GM15510 (cell line): ENCODE results near the gene FBXO28.

ENCODE experiments used
- POLR2A ChIP-seq: IDR thresholded peaks from 3 replicates; pipeline ENCODE4 v1.6.1; 2011; ENCODE audit warnings: borderline replicate concordance; ENCODE audit not compliant: insufficient read length; ENCODE audit errors: extremely low read depth

The FBXO28 gene

DNA sequence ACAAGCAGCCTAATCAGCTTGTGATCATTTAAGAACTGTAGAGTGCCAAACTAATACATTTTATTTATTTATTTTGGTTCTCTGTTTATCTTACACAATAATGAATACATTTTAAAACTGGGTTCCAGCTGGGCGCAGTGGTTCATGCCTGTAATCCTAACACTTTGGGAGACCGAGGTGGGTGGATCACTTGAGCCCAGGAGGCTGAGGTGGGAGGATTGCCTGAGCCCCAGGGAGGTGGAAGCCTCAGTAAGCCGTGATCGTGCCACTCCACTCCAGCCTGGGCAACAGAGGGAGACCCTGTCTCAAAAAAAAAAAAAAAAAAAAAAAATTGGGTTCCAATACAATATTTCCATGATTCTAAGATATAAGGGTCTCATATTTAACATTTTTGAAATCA is 9.2 kb downstream of the FBXO28 start:
- TF ChIP-seq POLR2A, result no peak

- TF ChIP-seq POLR2A, result no peak
Measured at GRCh38 chr1:224124220-224124619, 10.3 kb downstream of the FBXO28 start.

- no peak for TF ChIP-seq POLR2A
Measured at GRCh38 chr1:224127925-224128819, 14.3 kb downstream of the FBXO28 start.

DNA sequence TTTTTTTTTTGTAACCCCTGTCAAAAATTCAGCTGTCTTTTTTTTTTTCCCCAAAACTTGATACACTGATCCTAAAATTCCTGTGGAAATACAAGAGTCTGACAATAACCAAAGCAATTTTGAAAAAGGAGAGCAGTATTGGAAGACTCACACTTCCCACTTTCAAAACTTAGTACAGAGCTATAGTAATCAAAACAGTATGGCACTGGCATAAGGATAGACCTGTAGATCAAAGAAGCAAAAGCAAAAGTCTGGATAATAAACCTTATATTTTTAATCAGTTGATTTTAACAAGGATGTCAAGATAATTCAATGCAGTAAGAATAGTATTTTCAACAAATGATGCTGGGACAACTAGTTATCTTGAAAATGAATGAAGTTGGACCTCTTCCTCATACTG is 17.3 kb downstream of the FBXO28 start:
- TF ChIP-seq POLR2A, result no peak

GRCh38 chr1:224132901-224133300 is 19.0 kb downstream of the FBXO28 start:
- no peak for TF ChIP-seq POLR2A

GRCh38 chr1:224133741-224134299 is 19.9 kb downstream of the FBXO28 start:
- no peak for TF ChIP-seq POLR2A

GRCh38 chr1:224137518-224137917 is 23.6 kb downstream of the FBXO28 start:
- TF ChIP-seq POLR2A, result no peak

DNA sequence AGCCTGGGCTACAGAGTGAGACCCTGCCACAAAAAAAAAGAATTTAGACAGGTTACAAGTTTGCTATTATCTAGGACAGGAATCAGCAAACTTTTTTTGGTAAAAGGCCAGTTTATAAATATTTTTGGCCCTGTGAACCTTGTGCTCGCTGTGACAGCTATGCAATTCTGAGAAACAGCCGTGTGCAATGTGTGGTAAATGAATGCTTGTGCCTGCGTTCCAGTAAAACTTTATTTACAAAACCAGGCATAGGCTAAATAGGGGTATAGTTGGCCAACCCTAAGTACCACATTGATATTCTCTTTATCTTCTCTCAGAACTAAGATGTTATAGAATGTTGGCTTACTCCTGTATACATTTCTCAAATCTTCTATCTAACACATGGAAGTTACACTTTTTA is 24.3 kb downstream of the FBXO28 start:
- TF ChIP-seq POLR2A, result no peak

GRCh38 chr1:224141693-224142092 is 27.8 kb downstream of the FBXO28 start:
- TF ChIP-seq POLR2A, result no peak

DNA sequence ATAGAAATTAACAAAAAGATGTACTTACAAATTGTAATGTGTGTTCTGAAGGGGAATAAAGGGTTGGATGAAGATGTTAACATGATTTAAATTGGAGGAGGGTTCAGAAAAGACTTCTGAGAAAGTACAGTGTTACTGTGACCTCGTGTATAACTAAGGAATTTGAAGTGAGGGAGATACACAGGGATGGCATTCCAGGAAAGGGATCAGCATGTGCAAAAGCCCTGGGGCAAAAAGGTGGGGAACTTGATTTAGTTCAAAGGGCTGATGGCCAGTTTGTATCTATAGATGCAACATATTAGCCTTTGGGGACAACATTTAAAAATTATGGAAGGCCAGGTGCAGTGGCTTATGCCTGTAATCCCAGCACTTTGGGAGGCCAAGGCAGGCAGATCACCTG is 35.8 kb downstream of the FBXO28 start:
- TF ChIP-seq POLR2A, result no peak

DNA sequence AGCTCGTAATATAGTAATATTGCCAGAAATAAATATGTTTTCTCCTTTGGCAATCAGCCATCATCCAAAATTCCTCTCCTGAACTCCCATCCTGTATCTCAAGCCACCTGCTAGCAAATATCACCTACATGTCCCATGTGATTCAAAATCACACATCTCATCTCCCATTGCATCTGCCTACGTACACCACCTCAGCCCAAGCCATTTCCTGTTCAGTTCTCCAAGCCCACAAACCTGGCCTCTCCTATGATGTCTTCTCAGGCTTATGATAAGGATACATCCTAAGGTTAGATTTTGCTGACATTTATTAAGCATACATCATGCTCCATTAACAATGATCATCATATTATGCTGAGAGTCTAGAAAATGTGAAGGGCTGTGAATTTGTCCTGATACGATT is 37.2 kb downstream of the FBXO28 start:
- no peak for TF ChIP-seq POLR2A

DNA sequence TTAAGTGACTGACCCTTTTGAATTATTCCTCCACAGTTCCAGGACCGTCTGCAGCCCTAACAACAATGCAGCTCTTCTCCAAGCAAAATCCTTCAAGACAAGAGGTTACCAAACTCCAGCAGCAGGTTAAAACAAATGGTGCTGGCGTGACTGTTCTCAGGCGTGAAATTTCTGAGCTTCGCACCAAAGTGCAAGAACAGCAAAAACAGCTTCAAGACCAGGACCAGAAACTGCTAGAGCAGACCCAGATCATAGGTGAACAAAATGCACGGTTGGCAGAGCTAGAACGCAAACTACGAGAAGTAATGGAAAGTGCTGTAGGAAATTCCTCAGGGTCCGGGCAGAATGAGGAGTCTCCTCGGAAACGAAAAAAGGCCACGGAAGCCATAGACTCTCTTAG is 43.4 kb downstream of the FBXO28 start:
- TF ChIP-seq POLR2A, result no peak

DNA sequence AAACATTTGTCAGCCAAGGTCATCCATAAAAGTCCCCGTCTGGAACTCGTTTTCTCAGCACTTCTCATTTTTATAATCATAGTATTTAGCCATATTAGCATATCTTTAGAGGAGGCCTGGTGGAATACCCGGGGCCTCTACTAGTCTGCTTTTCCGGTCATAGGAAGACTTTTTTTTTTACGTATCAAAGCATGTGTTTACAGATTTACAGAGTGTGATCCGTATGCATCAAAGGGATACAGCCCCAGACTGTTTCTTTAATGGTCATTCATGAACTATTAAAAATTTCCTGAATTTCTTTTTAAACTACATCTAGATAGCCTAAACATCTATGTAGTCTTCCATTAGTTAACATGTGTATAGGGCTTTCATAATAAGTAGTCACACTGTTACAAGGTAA is 45.6 kb downstream of the FBXO28 start:
- TF ChIP-seq POLR2A, result no peak

- TF ChIP-seq POLR2A, result no peak
Measured at GRCh38 chr1:224160171-224160682, 46.3 kb downstream of the FBXO28 start.

DNA sequence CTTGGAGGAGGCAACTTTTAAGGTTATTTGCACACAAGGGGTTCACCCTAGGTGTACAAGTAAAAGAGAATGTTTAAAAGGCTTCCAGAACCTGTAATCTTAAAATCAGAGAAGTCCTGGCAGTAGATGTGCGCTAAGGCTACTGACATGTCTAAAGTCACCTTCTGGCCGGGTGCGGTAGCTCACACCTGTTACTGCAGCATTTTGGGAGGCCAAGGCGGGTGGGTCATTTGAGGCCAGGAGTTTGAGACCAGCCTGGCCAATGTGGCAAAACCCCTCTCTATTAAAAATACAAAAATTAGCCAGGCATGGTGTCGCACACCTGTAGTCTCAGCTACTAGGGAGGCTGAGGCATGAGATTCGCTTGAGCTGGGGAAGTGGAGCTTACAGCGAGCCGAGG is 48.9 kb downstream of the FBXO28 start:
- TF ChIP-seq POLR2A, result no peak

- no peak for TF ChIP-seq POLR2A
Measured at GRCh38 chr1:224163311-224163710, 49.4 kb downstream of the FBXO28 start.
